Activated CD4-positive, alpha-beta T cell treated with anti-CD3 and anti-CD28 coated beads, Interleukin-2, amount 10 ng/mL, durations not matched to agents 7 days and 5 days (primary cell): ENCODE results near the gene ALOX15B. TPM values are rescaled to one million over a fixed set of nuclear protein-coding genes. Genes with fewer than 3 reads are reported as not detected.
"Not testable (repeated sequence)": the region's sequence is repeated elsewhere in the genome, so short reads cannot be mapped to it uniquely, and the experiment has no call there.

Experiments
- CTCF ChIA-PET: fragments of 350-600 bp; sonication (Branson Sonifier 250); formaldehyde crosslinking; loops from one replicate; lab custom pipeline; 2021; ENCODE audit warnings: antibody characterized with exemption; lab: Charles Lee
- POLR2A ChIA-PET: fragments of 350-600 bp; sonication (Branson Sonifier 250); formaldehyde crosslinking; loops from one replicate; lab custom pipeline; 2021; ENCODE audit warnings: antibody characterized with exemption; lab: Charles Lee
- DNase-seq: peaks from one replicate; pipeline ENCODE4 v3.0.0-alpha.2; 2020
- H3K27ac Mint-ChIP-seq: one replicate; pipeline ENCODE4 v1.8.0; 2021; ENCODE audit warnings: mild to moderate bottlenecking, moderate library complexity, mixed read lengths
- H3K27me3 Mint-ChIP-seq: one replicate; pipeline ENCODE4 v1.8.0; 2021; ENCODE audit warnings: mixed read lengths
- H3K36me3 Mint-ChIP-seq: one replicate; pipeline ENCODE4 v1.8.0; 2021; ENCODE audit warnings: low read depth, mixed read lengths
- H3K4me1 Mint-ChIP-seq: one replicate; pipeline ENCODE4 v1.8.0; 2021; ENCODE audit warnings: mixed read lengths
- H3K4me3 Mint-ChIP-seq: one replicate; pipeline ENCODE4 v1.8.0; 2021; ENCODE audit warnings: mild to moderate bottlenecking, moderate library complexity, mixed read lengths
- H3K9me3 Mint-ChIP-seq: one replicate; pipeline ENCODE4 v1.8.0; 2021; ENCODE audit warnings: mixed read lengths
- total RNA-seq, 2 experiments: library from RNA; stranded (reverse); gene quantifications; one replicate each; pipeline ENCODE4 v1.2.3, GENCODE V29; 2021

The ALOX15B gene
- total RNA-seq, 2 experiments from 2014 or later = not detected

GRCh38 chr17:8048236-8048635, 9.4 kb downstream of the ALOX15B start:
- no peak overlapping the region for H3K27ac Mint-ChIP-seq
- no peaks in the 10 kb centered on the region for H3K4me1 Mint-ChIP-seq
- DNase-seq = no peak
- H3K9me3 Mint-ChIP-seq = no peaks in the 10 kb centered on the region
- CTCF ChIA-PET = interaction anchor here (1.5 kb wide), 1 partner anchor 59 kb away, joined by 4 read pairs; no protein-coding TSS in a partner anchor
- no peak overlapping the region for H3K4me3 Mint-ChIP-seq
- no peaks in the 10 kb centered on the region for H3K36me3 Mint-ChIP-seq
- POLR2A ChIA-PET = no interaction called here
- H3K27me3 Mint-ChIP-seq = no peaks in the 10 kb centered on the region

- ChIA-PET POLR2A (no interaction called here), CTCF (interaction anchor here (0.6 to 1.5 kb wide), 2 partner anchors 60 to 981 kb away, joined by 3 to 4 read pairs; no protein-coding TSS in a partner anchor)
- no peak for DNase-seq
- Mint-ChIP-seq H3K4me3 (no peak overlapping the region), H3K27ac (no peak overlapping the region), H3K36me3 (no peaks in the 10 kb centered on the region), H3K9me3 (no peaks in the 10 kb centered on the region), H3K27me3 (no peaks in the 10 kb centered on the region), H3K4me1 (no peaks in the 10 kb centered on the region)
These were observed 9.9 kb downstream of the ALOX15B start for GRCh38 chr17:8048736-8049135.

GRCh38 chr17:8051831-8052230, 13.0 kb downstream of the ALOX15B start:
- Mint-ChIP-seq H3K9me3 (no peaks in the 10 kb centered on the region), H3K27ac (no peak overlapping the region), H3K27me3 (peaks cover 10% of the 10 kb centered on the region), H3K36me3 (no peaks in the 10 kb centered on the region), H3K4me3 (no peak overlapping the region), H3K4me1 (peaks cover 14% of the 10 kb centered on the region)
- ChIA-PET CTCF (interaction anchor here (1.8 kb wide), 1 partner anchor 22 kb away, joined by 4 read pairs; no protein-coding TSS in a partner anchor), POLR2A (no interaction called here)
- DNase-seq = no peak

- Mint-ChIP-seq H3K4me3 (no peak overlapping the region), H3K27ac (no peak overlapping the region), H3K4me1 (peaks cover 21% of the 10 kb centered on the region), H3K27me3 (peaks cover 17% of the 10 kb centered on the region), H3K36me3 (no peaks in the 10 kb centered on the region), H3K9me3 (no peaks in the 10 kb centered on the region)
- CTCF ChIA-PET = interaction anchor here (1.8 kb wide), 1 partner anchor 21 kb away, joined by 4 read pairs; no protein-coding TSS in a partner anchor
- DNase-seq = no peak
- POLR2A ChIA-PET = no interaction called here
These were observed 13.7 kb downstream of the ALOX15B start for GRCh38 chr17:8052256-8053252.

GRCh38 chr17:8053600-8053999, 14.7 kb downstream of the ALOX15B start:
- no peaks in the 10 kb centered on the region for H3K36me3 Mint-ChIP-seq
- H3K4me3 Mint-ChIP-seq = no peak overlapping the region
- H3K9me3 Mint-ChIP-seq = no peaks in the 10 kb centered on the region
- H3K27me3 Mint-ChIP-seq = peaks cover 22% of the 10 kb centered on the region
- no peak overlapping the region for H3K27ac Mint-ChIP-seq
- peaks cover 23% of the 10 kb centered on the region for H3K4me1 Mint-ChIP-seq
- no peak for DNase-seq
- ChIA-PET POLR2A (no interaction called here), CTCF (no interaction called here)

GRCh38 chr17:8055851-8056231, 17.0 kb downstream of the ALOX15B start:
- CTCF ChIA-PET = interaction anchor here (0.6 to 3.6 kb wide), 5 partner anchors 14 to 211 kb away, joined by 3 to 13 read pairs (median 3); no protein-coding TSS in a partner anchor
- Mint-ChIP-seq H3K4me3 (no peak overlapping the region), H3K36me3 (no peaks in the 10 kb centered on the region), H3K27ac (no peak overlapping the region), H3K4me1 (peaks cover 25% of the 10 kb centered on the region), H3K27me3 (peaks cover 42% of the 10 kb centered on the region), H3K9me3 (no peaks in the 10 kb centered on the region)
- DNase-seq = no peak
- POLR2A ChIA-PET = no interaction called here

GRCh38 chr17:8056232-8056975, 17.5 kb downstream of the ALOX15B start:
- no peaks in the 10 kb centered on the region for H3K36me3 Mint-ChIP-seq
- peaks cover 25% of the 10 kb centered on the region for H3K4me1 Mint-ChIP-seq
- H3K27me3 Mint-ChIP-seq = peaks cover 48% of the 10 kb centered on the region
- no peak overlapping the region for H3K27ac Mint-ChIP-seq
- DNase-seq = peak; percentile 51
- CTCF ChIA-PET = interaction anchor here (0.6 to 3.6 kb wide), 7 partner anchors 10 to 212 kb away, joined by 3 to 13 read pairs (median 3); no protein-coding TSS in a partner anchor
- no peak overlapping the region for H3K4me3 Mint-ChIP-seq
- POLR2A ChIA-PET = no interaction called here
- no peaks in the 10 kb centered on the region for H3K9me3 Mint-ChIP-seq

GRCh38 chr17:8056976-8057625, 18.2 kb downstream of the ALOX15B start:
- no peak overlapping the region for H3K27ac Mint-ChIP-seq
- H3K4me3 Mint-ChIP-seq = no peak overlapping the region
- no peaks in the 10 kb centered on the region for H3K36me3 Mint-ChIP-seq
- ChIA-PET CTCF (interaction anchor here (0.6 to 3.6 kb wide), 10 partner anchors 11 to 221 kb away, joined by 3 to 13 read pairs (median 3); partner anchors contain the start of gene GUCY2D), POLR2A (no interaction called here)
- H3K27me3 Mint-ChIP-seq = peaks cover 55% of the 10 kb centered on the region
- peaks cover 25% of the 10 kb centered on the region for H3K4me1 Mint-ChIP-seq
- H3K9me3 Mint-ChIP-seq = no peaks in the 10 kb centered on the region
- no peak for DNase-seq

- peaks cover 61% of the 10 kb centered on the region for H3K27me3 Mint-ChIP-seq
- DNase-seq = peak; percentile 66
- POLR2A ChIA-PET = no interaction called here
These were observed 18.8 kb downstream of the ALOX15B start for GRCh38 chr17:8057691-8058114.

GRCh38 chr17:8059131-8059530, 20.3 kb downstream of the ALOX15B start:
- Mint-ChIP-seq H3K36me3 (no peaks in the 10 kb centered on the region), H3K9me3 (no peaks in the 10 kb centered on the region), H3K4me3 (no peak overlapping the region), H3K27me3 (peaks cover 71% of the 10 kb centered on the region), H3K4me1 (peaks cover 25% of the 10 kb centered on the region), H3K27ac (no peak overlapping the region)
- ChIA-PET CTCF (interaction anchor here (0.7 to 3.0 kb wide), 7 partner anchors 10 to 267 kb away, joined by 4 to 21 read pairs (median 7); no protein-coding TSS in a partner anchor), POLR2A (no interaction called here)
- no peak for DNase-seq

More at GRCh38 chr17:8057691-8058114, 18.8 kb downstream of the ALOX15B start:
- H3K4me3 Mint-ChIP-seq = no peak overlapping the region
- H3K27ac Mint-ChIP-seq = no peak overlapping the region
- no peaks in the 10 kb centered on the region for H3K36me3 Mint-ChIP-seq
- CTCF ChIA-PET = interaction anchor here (0.6 to 3.6 kb wide), 9 partner anchors 12 to 222 kb away, joined by 3 to 13 read pairs (median 4); partner anchors contain the start of gene GUCY2D
- H3K4me1 Mint-ChIP-seq = peaks cover 25% of the 10 kb centered on the region
- no peaks in the 10 kb centered on the region for H3K9me3 Mint-ChIP-seq

- Mint-ChIP-seq H3K4me3 (no peak overlapping the region), H3K27ac (no peak overlapping the region), H3K27me3 (peaks cover 76% of the 10 kb centered on the region), H3K9me3 (no peaks in the 10 kb centered on the region), H3K36me3 (no peaks in the 10 kb centered on the region), H3K4me1 (peaks cover 25% of the 10 kb centered on the region)
- ChIA-PET POLR2A (no interaction called here), CTCF (interaction anchor here (0.6 to 3.6 kb wide), 23 partner anchors 9 to 833 kb away, joined by 3 to 28 read pairs (median 4); partner anchors contain the start of gene RNF227)
- DNase-seq = peak; percentile 75
These were observed 21.4 kb downstream of the ALOX15B start for GRCh38 chr17:8060274-8060673.

GRCh38 chr17:8061851-8062250, 23.0 kb downstream of the ALOX15B start:
- CTCF ChIA-PET = interaction anchor here (0.6 to 3.6 kb wide), 8 partner anchors 9 to 288 kb away, joined by 3 to 28 read pairs (median 5); no protein-coding TSS in a partner anchor
- DNase-seq, H3K36me3 Mint-ChIP-seq, H3K4me3 Mint-ChIP-seq, POLR2A ChIA-PET, H3K27ac Mint-ChIP-seq, H3K9me3 Mint-ChIP-seq: not testable (repeated sequence)
- Mint-ChIP-seq H3K4me1 (peaks cover 10% of the 10 kb centered on the region), H3K27me3 (peaks cover 66% of the 10 kb centered on the region)
